OCI-LY3 (cell line): Measurements from ENCODE around the gene ITPR3.

Experiments
- H2AFZ ChIP-seq: fragments of 200-600, 300-600 bp; shearing (Covaris generic); 2 replicates; pipeline ENCODE4 v1.6.0; 2014; ENCODE audit warnings: antibody characterized with exemption, low read depth, low read length
- H3K27ac ChIP-seq: fragments of 200-600, 300-600 bp; sonication (generic); 2 replicates; pipeline ENCODE4 v1.5.1; 2014; ENCODE audit warnings: mild to moderate bottlenecking, low read length, moderate library complexity, mixed read lengths
- H3K27me3 ChIP-seq: fragments of 200-600, 300-600 bp; sonication (generic); 2 replicates; pipeline ENCODE4 v1.6.1; 2014; ENCODE audit warnings: low read depth, low read length, mixed read lengths
- H3K36me3 ChIP-seq: fragments of 200-600, 300-600 bp; sonication (generic); replicated peaks from 2 replicates; pipeline ENCODE3; 2014; ENCODE audit warnings: low read depth, low read length, mixed read lengths
- H3K4me1 ChIP-seq: fragments of 300-600, 200-600 bp; sonication (generic); 2 replicates; pipeline ENCODE4 v1.6.1; 2014; ENCODE audit warnings: low read length, mixed read lengths
- H3K4me2 ChIP-seq: fragments of 200-600, 300-600 bp; sonication (generic); 2 replicates; pipeline ENCODE4 v1.6.1; 2014; ENCODE audit warnings: low read length, mixed read lengths
- H3K4me3 ChIP-seq: fragments of 300-600, 200-600 bp; sonication (generic); 2 replicates; pipeline ENCODE4 v1.5.1; 2014; ENCODE audit warnings: antibody characterized with exemption, mild to moderate bottlenecking, low read length, moderate library complexity
- H3K79me2 ChIP-seq: fragments of 300-600, 200-600 bp; shearing (Covaris generic); 2 replicates; pipeline ENCODE4 v1.6.1; 2014; ENCODE audit warnings: mild to moderate bottlenecking, low read length, mixed read lengths
- H3K9ac ChIP-seq: fragments of 300-600, 200-600 bp; shearing (Covaris generic); 2 replicates; pipeline ENCODE4 v1.6.0; 2014; ENCODE audit warnings: mild to moderate bottlenecking, low read length, moderate library complexity
- H3K9me3 ChIP-seq: fragments of 200-600, 300-600 bp; shearing (Covaris generic); 2 replicates; pipeline ENCODE4 v1.6.1; 2014; ENCODE audit warnings: low read length, mixed read lengths; ENCODE audit not compliant: insufficient read depth
- H4K20me1 ChIP-seq: fragments of 200-600, 300-600 bp; sonication (generic); 2 replicates; pipeline ENCODE4 v1.6.1; 2016; ENCODE audit warnings: low read length, mixed read lengths; ENCODE audit not compliant: insufficient read depth
- CTCF ChIP-seq: fragments of 200-600, 300-600 bp; sonication (generic); IDR thresholded peaks from 2 replicates; pipeline ENCODE4 v1.5.1; 2014; ENCODE audit warnings: antibody characterized with exemption, low read length, low read depth
- EZH2phosphoT487 ChIP-seq: fragments of 200-600 bp; shearing (Covaris generic); IDR thresholded peaks from 2 replicates; pipeline ENCODE4 v1.6.1; 2018; ENCODE audit warnings: antibody characterized with exemption, mixed run types, low read depth

Gene ITPR3

DNA sequence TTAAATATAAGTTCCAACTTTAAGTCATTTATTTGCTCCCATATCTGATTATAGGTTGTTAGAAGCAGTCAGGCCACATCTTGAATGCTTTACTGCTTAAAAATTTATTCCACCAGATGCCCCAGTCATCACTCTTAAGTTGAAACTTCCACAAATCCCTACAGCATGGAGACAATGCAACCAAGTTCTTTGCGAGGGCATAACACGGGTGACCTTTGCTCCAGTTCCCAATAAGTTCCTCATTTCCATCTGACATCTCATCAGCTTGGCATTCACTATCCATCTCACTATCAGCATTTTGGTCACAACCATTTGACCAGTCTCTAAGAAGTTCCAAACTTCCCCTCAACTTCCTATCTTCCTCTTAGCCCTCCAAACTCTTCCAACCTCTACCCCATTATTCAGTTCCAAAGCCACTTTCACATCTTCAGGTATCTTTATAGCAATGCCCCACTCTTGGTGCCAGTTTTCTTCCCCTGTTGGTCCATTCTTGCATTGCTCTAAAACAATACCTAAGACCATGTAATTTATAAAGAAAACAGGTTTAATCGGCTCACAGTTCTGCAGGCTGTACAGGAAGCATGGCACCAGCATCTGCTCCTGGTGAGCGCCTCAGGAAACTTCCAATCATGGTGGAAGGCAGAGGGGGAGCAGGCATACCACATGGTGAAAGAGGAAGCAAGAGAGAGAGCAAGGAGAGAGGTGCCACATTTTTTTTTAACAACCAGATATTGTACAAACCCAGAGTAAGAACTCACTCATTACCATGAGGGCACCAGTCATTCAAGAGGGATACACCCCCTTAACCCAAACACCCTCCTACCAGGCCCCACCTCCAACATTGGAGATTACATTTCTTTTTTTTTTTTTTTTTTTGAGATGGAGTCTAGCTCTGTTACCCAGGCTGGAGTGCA is 15.9 kb upstream of the ITPR3 start:
- no peaks in the 10 kb centered on the region for H3K79me2 ChIP-seq
- no peaks in the 10 kb centered on the region for H3K9me3 ChIP-seq
- no peak overlapping the region for H3K27ac ChIP-seq
- H3K9ac ChIP-seq: no peak overlapping the region
- H4K20me1 ChIP-seq: no peaks in the 10 kb centered on the region
- H2AFZ ChIP-seq: no peak overlapping the region
- H3K4me3 ChIP-seq: no peak overlapping the region
- H3K4me1 ChIP-seq: peaks cover 3% of the 10 kb centered on the region; the same call in 1 of the 2 replicates
- no peak overlapping the region for H3K4me2 ChIP-seq
- H3K36me3 ChIP-seq: no peaks in the 10 kb centered on the region
- TF ChIP-seq CTCF: no peak
- TF ChIP-seq EZH2phosphoT487: no peak
- no peaks in the 10 kb centered on the region for H3K27me3 ChIP-seq

DNA sequence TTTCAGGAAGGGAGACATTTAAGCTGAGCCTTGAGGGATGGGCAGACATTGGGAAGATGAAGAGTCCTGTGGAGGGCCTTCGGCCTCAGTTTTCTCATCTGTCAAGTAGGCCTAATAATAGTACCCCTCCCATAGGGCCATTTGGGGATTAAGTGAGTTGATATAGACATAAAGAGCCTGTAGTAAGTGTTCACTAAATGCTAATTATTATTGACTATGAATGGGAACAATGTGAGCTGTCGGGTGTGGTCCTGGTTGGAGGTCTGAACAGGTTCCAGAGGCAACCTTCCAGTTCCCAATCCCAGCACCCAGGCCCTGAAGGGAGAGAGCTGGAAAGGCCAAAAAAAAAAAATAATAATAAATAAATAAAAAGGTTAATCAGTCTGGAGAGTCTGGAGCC is 14.5 kb upstream of the ITPR3 start:
- Histone ChIP-seq H3K4me1 (peaks cover 3% of the 10 kb centered on the region; the same call in 1 of the 2 replicates), H3K27me3 (no peaks in the 10 kb centered on the region), H2AFZ (no peak overlapping the region), H3K4me3 (no peak overlapping the region), H3K9me3 (no peaks in the 10 kb centered on the region), H3K9ac (no peak overlapping the region), H3K4me2 (no peak overlapping the region), H3K79me2 (no peaks in the 10 kb centered on the region), H4K20me1 (no peaks in the 10 kb centered on the region), H3K27ac (no peak overlapping the region), H3K36me3 (no peaks in the 10 kb centered on the region)
- TF ChIP-seq CTCF (no peak), EZH2phosphoT487 (no peak)

- no peak overlapping the region for H3K4me3 ChIP-seq
- H3K9me3 ChIP-seq: no peaks in the 10 kb centered on the region
- H3K79me2 ChIP-seq: no peaks in the 10 kb centered on the region
- H3K9ac ChIP-seq: no peak overlapping the region
- H3K27me3 ChIP-seq: no peaks in the 10 kb centered on the region
- no peaks in the 10 kb centered on the region for H3K36me3 ChIP-seq
- peaks cover 3% of the 10 kb centered on the region; the same call in 1 of the 2 replicates for H3K4me1 ChIP-seq
- H3K27ac ChIP-seq: no peak overlapping the region
- no peak overlapping the region; the same call in 1 of the 2 replicates for H2AFZ ChIP-seq
- no peaks in the 10 kb centered on the region for H4K20me1 ChIP-seq
- no peak overlapping the region for H3K4me2 ChIP-seq
- TF ChIP-seq EZH2phosphoT487 (no peak), CTCF (no peak)
These were observed 13.9 kb upstream of the ITPR3 start for GRCh38 chr6:33607126-33607783.

- Histone ChIP-seq H3K79me2 (no peaks in the 10 kb centered on the region), H3K4me3 (no peak overlapping the region), H4K20me1 (no peaks in the 10 kb centered on the region), H3K36me3 (no peaks in the 10 kb centered on the region), H2AFZ (0 out of 2 replicates have a peak overlapping the region, but pooled peaks have one; percentile 36), H3K4me1 (peaks cover 3% of the 10 kb centered on the region; the same call in 1 of the 2 replicates), H3K27ac (no peak overlapping the region), H3K9me3 (no peaks in the 10 kb centered on the region), H3K9ac (no peak overlapping the region), H3K27me3 (no peaks in the 10 kb centered on the region), H3K4me2 (peak overlapping the region; percentile 29; the same call in 1 of the 2 replicates)
- peak; percentile 65 for TF ChIP-seq CTCF
- TF ChIP-seq EZH2phosphoT487: no peak
These were observed 13.3 kb upstream of the ITPR3 start for GRCh38 chr6:33607784-33608161.
